Large intestine (tissue), 12 donors: ENCODE data around the gene TPRG1L. TPM values are rescaled to one million over a fixed set of nuclear protein-coding genes. Genes with fewer than 3 reads are reported as not detected.
"Not testable (repeated sequence)": the region's sequence is repeated elsewhere in the genome, so short reads cannot be mapped to it uniquely, and the experiment has no call there.

Source experiments
- DNase-seq, 2 donors: peaks; one replicate each; pipeline versions ENCODE4 v3.0.0 to v3.0.0-alpha.2; 2013
- H3K27ac ChIP-seq: one replicate; pipeline ENCODE4 v1.5.1; 2013; ENCODE audit warnings: low read length
- H3K27me3 ChIP-seq: 2 replicates; pipeline ENCODE4 v1.6.1; 2013; ENCODE audit warnings: low read length; ENCODE audit not compliant: control insufficient read depth, insufficient read depth
- H3K36me3 ChIP-seq: 2 replicates; pipeline ENCODE4 v1.6.1; 2013; ENCODE audit warnings: low read length; ENCODE audit not compliant: control insufficient read depth, insufficient read depth
- H3K4me1 ChIP-seq: one replicate; pipeline ENCODE4 v1.6.1; 2013; ENCODE audit warnings: low read length; ENCODE audit not compliant: control insufficient read depth, insufficient read depth
- H3K4me3 ChIP-seq: one replicate; pipeline ENCODE4 v1.5.1; 2013; ENCODE audit warnings: low read length
- H3K9me3 ChIP-seq: one replicate; pipeline ENCODE4 v1.6.1; 2013; ENCODE audit warnings: mild to moderate bottlenecking, low read depth, low read length, moderate library complexity; ENCODE audit not compliant: control insufficient read depth
- WGBS: methylation state at CpG from one replicate; pipeline ENCODE4 v1.1.5; 2013; ENCODE audit warnings: low lambda C conversion rate; ENCODE audit not compliant: insufficient coverage; 5-methylcytosine and 5-hydroxymethylcytosine counted together
- long read RNA-seq, 11 donors: transcript quantifications; one replicate each; lab custom pipeline, GENCODE V29; 2026
- polyA plus RNA-seq: library from polyadenylated mRNA; unstranded; fragments of 120-200 nt; gene quantifications from one replicate; pipeline ENCODE4 v1.2.1, GENCODE V29; 2013

Gene TPRG1L
- polyA plus RNA-seq: 81.6 TPM
- long read RNA-seq, donor 1, transcript TPRG1L-202 (5 exons, 2,414 nt): major isoform, 30 of 30 reads
- long read RNA-seq, donor 1, partial matches to known transcripts: 0 of 30 reads
- long read RNA-seq, donor 1, other reads (novel, unspliced or antisense): 0 of 30 reads
- long read RNA-seq, donor 2, transcript TPRG1L-202 (5 exons, 2,414 nt): major isoform, 80 of 168 reads
- long read RNA-seq, donor 2, partial matches to known transcripts: 88 of 168 reads
- long read RNA-seq, donor 2, other reads (novel, unspliced or antisense): 0 of 168 reads
- long read RNA-seq, donor 3: 0 reads
- long read RNA-seq, donor 4, transcript TPRG1L-202 (5 exons, 2,414 nt): major isoform, 6 of 6 reads
- long read RNA-seq, donor 4, partial matches to known transcripts: 0 of 6 reads
- long read RNA-seq, donor 4, other reads (novel, unspliced or antisense): 0 of 6 reads
- long read RNA-seq, donor 5, transcript TPRG1L-202 (5 exons, 2,414 nt): major isoform, 21 of 21 reads
- long read RNA-seq, donor 5, partial matches to known transcripts: 0 of 21 reads
- long read RNA-seq, donor 5, other reads (novel, unspliced or antisense): 0 of 21 reads
- long read RNA-seq, donor 6, transcript TPRG1L-202 (5 exons, 2,414 nt): major isoform, 57 of 176 reads
- long read RNA-seq, donor 6, partial matches to known transcripts: 119 of 176 reads
- long read RNA-seq, donor 6, other reads (novel, unspliced or antisense): 0 of 176 reads
- long read RNA-seq, donor 7, transcript TPRG1L-202 (5 exons, 2,414 nt): major isoform, 15 of 15 reads
- long read RNA-seq, donor 7, partial matches to known transcripts: 0 of 15 reads
- long read RNA-seq, donor 7, other reads (novel, unspliced or antisense): 0 of 15 reads
- long read RNA-seq, donor 8, transcript TPRG1L-202 (5 exons, 2,414 nt): major isoform, 63 of 63 reads
- long read RNA-seq, donor 8, partial matches to known transcripts: 0 of 63 reads
- long read RNA-seq, donor 8, other reads (novel, unspliced or antisense): 0 of 63 reads
- long read RNA-seq, donor 9, transcript TPRG1L-202 (5 exons, 2,414 nt): major isoform, 46 of 46 reads
- long read RNA-seq, donor 9, partial matches to known transcripts: 0 of 46 reads
- long read RNA-seq, donor 9, other reads (novel, unspliced or antisense): 0 of 46 reads
- long read RNA-seq, donor 10, transcript TPRG1L-202 (5 exons, 2,414 nt): major isoform, 62 of 62 reads
- long read RNA-seq, donor 10, partial matches to known transcripts: 0 of 62 reads
- long read RNA-seq, donor 10, other reads (novel, unspliced or antisense): 0 of 62 reads
- long read RNA-seq, donor 11, transcript TPRG1L-202 (5 exons, 2,414 nt): major isoform, 48 of 49 reads
- long read RNA-seq, donor 11, partial matches to known transcripts: 0 of 49 reads
- long read RNA-seq, donor 11, other reads (novel, unspliced or antisense): 0 of 49 reads

- Histone ChIP-seq H3K27me3 (no peaks in the 10 kb centered on the region), H3K4me3 (peak within 1 kb of the TSS; percentile 85), H3K27ac (peak within 1 kb of the TSS; percentile 94), H3K9me3 (no peaks in the 10 kb centered on the region), H3K4me1 (peaks cover 24% of the 10 kb centered on the region), H3K36me3 (peaks cover 28% of the 10 kb centered on the region)
- DNase-seq: peak; percentile 97 to 99
- WGBS: no CpG with 5 or more reads among the region's 108 CpGs
These were observed at the start of gene TPRG1L for GRCh38 chr1:3624200-3625136. Gene TPRG1L (plus strand): TSS chr1:3625015. CDS start chr1:3625073, 58 bp downstream.

- not testable (repeated sequence) for H3K9me3 ChIP-seq, H3K27ac ChIP-seq, DNase-seq, H3K27me3 ChIP-seq, H3K4me3 ChIP-seq, H3K36me3 ChIP-seq, H3K4me1 ChIP-seq
- no CpG with 5 or more reads among the region's 6 CpGs for WGBS
These were observed 49.3 kb upstream of the TPRG1L start for GRCh38 chr1:3575515-3575914.

GRCh38 chr1:3575993-3576392 lies 48.8 kb upstream of the TPRG1L start:
- no peaks in the 10 kb centered on the region for H3K4me1 ChIP-seq
- no peaks in the 10 kb centered on the region for H3K27me3 ChIP-seq
- H3K4me3 ChIP-seq: no peak overlapping the region
- peaks cover 4% of the 10 kb centered on the region for H3K9me3 ChIP-seq
- no peak overlapping the region for H3K27ac ChIP-seq
- DNase-seq: no peak
- H3K36me3 ChIP-seq: no peaks in the 10 kb centered on the region
- no CpG with 5 or more reads among the region's 15 CpGs for WGBS

- no peaks in the 10 kb centered on the region for H3K4me1 ChIP-seq
- no peak overlapping the region for H3K4me3 ChIP-seq
- H3K36me3 ChIP-seq: no peaks in the 10 kb centered on the region
- no CpG with 5 or more reads among the region's 7 CpGs for WGBS
- DNase-seq: peak in 1 of 2 donors; percentile 3
- peaks cover 4% of the 10 kb centered on the region for H3K9me3 ChIP-seq
- no peaks in the 10 kb centered on the region for H3K27me3 ChIP-seq
- no peak overlapping the region for H3K27ac ChIP-seq
These were observed 47.5 kb upstream of the TPRG1L start for GRCh38 chr1:3577300-3577699.

GRCh38 chr1:3577711-3578432 lies 46.9 kb upstream of the TPRG1L start:
- DNase-seq: no peak
- Histone ChIP-seq H3K27ac (no peak overlapping the region), H3K36me3 (no peaks in the 10 kb centered on the region), H3K27me3 (no peaks in the 10 kb centered on the region), H3K4me3 (no peak overlapping the region), H3K9me3 (peaks cover 4% of the 10 kb centered on the region), H3K4me1 (no peaks in the 10 kb centered on the region)
- no CpG with 5 or more reads among the region's 27 CpGs for WGBS

GRCh38 chr1:3578433-3578805 lies 46.4 kb upstream of the TPRG1L start:
- Histone ChIP-seq H3K4me3 (no peak overlapping the region), H3K36me3 (no peaks in the 10 kb centered on the region), H3K4me1 (no peaks in the 10 kb centered on the region), H3K27me3 (no peaks in the 10 kb centered on the region), H3K9me3 (peaks cover 7% of the 10 kb centered on the region), H3K27ac (no peak overlapping the region)
- no CpG with 5 or more reads among the region's 8 CpGs for WGBS
- DNase-seq: no peak

- Histone ChIP-seq H3K4me3 (no peak overlapping the region), H3K9me3 (peaks cover 7% of the 10 kb centered on the region), H3K36me3 (no peaks in the 10 kb centered on the region), H3K27me3 (no peaks in the 10 kb centered on the region), H3K4me1 (no peaks in the 10 kb centered on the region), H3K27ac (no peak overlapping the region)
- no CpG with 5 or more reads among the region's 19 CpGs for WGBS
- no peak for DNase-seq
These were observed 45.9 kb upstream of the TPRG1L start for GRCh38 chr1:3578906-3579305.

GRCh38 chr1:3579626-3580025 lies 45.2 kb upstream of the TPRG1L start:
- H3K27ac ChIP-seq: no peak overlapping the region
- no peaks in the 10 kb centered on the region for H3K4me1 ChIP-seq
- no peak for DNase-seq
- H3K4me3 ChIP-seq: no peak overlapping the region
- peaks cover 7% of the 10 kb centered on the region for H3K9me3 ChIP-seq
- H3K36me3 ChIP-seq: no peaks in the 10 kb centered on the region
- no CpG with 5 or more reads among the region's 16 CpGs for WGBS
- no peaks in the 10 kb centered on the region for H3K27me3 ChIP-seq

- Histone ChIP-seq H3K36me3 (no peaks in the 10 kb centered on the region), H3K4me1 (no peaks in the 10 kb centered on the region), H3K4me3 (no peak overlapping the region), H3K27ac (no peak overlapping the region), H3K27me3 (no peaks in the 10 kb centered on the region), H3K9me3 (peaks cover 7% of the 10 kb centered on the region)
- no CpG with 5 or more reads among the region's 9 CpGs for WGBS
- DNase-seq: no peak
These were observed 44.6 kb upstream of the TPRG1L start for GRCh38 chr1:3580231-3580630.
